Choroid plexus epithelial cell (primary cell): ENCODE results near the gene UNC5CL.

Experiments
- DNase-seq: peaks from one replicate; pipeline ENCODE4 v3.0.0-alpha.2; 2010; ENCODE audit warnings: low read depth
- H3K4me3 ChIP-seq: 2 replicates; pipeline ENCODE4 v1.5.1; 2011; ENCODE audit warnings: low read depth, mild to moderate bottlenecking, control low read depth, low read length, moderate library complexity
- CTCF ChIP-seq: conservative IDR thresholded peaks from 2 replicates; pipeline ENCODE4 v1.5.1; 2011; ENCODE audit warnings: low read depth, mild to moderate bottlenecking, control low read depth, inconsistent platforms, low read length, moderate library complexity

The UNC5CL gene

GRCh38 chr6:41047745-41048732 lies 9.0 kb upstream of the UNC5CL start:
- H3K4me3 ChIP-seq: no peak overlapping the region
- TF ChIP-seq CTCF: no peak
- DNase-seq: no peak

- H3K4me3 ChIP-seq: no peak overlapping the region
- DNase-seq: no peak
- TF ChIP-seq CTCF: no peak
These were observed 8.3 kb upstream of the UNC5CL start for GRCh38 chr6:41047306-41047705.

- no peak overlapping the region for H3K4me3 ChIP-seq
- TF ChIP-seq CTCF: no peak
- DNase-seq: no peak
These were observed 7.1 kb upstream of the UNC5CL start for GRCh38 chr6:41046084-41046483.

DNA sequence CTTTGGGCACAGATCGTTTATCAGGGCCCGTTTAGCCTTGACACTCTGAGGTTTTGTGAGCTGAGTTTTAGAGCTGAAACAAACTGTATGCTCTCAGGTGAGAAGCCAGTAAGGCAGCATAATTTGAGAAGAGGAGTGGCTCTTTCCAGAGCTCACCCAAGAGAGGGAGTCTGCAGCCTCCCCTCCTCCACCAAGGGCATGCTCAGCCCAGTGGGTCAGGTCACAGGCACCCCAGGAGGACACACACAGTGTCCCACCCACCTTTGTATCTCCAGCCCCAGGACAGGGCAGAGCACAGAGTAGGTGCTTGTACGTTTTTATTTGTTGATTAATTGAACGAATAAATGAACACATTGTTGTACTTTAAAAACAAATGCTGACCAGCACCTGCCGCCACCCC lies 6.6 kb upstream of the UNC5CL start:
- no peak for DNase-seq
- no peak for TF ChIP-seq CTCF

GRCh38 chr6:41043151-41043550 lies 4.1 kb upstream of the UNC5CL start:
- TF ChIP-seq CTCF: no peak
- DNase-seq: no peak
- no peak overlapping the region for H3K4me3 ChIP-seq

More for the DNA sequence above, 6.6 kb upstream of the UNC5CL start:
- H3K4me3 ChIP-seq: no peak overlapping the region

GRCh38 chr6:41042226-41043055 lies 3.4 kb upstream of the UNC5CL start, which contains the start of gene TSPO2:
Gene TSPO2, plus strand, starts transcription at chr6:41042467. Its CDS starts 519 bp downstream, at chr6:41042986.
- no peak for DNase-seq
- TF ChIP-seq CTCF: no peak
- no peak within 1 kb of the TSS for H3K4me3 ChIP-seq
